GM18870 (cell line): ENCODE data around the gene SETD5.
A peak's percentile ranks its signal among the peaks of the same experiment; 100 is the strongest.

Experiments
- ATAC-seq: cut with Tn5 transposase; IDR thresholded peaks from one replicate; pipeline ENCODE4 v1.9.1; 2021; ENCODE audit warnings: moderate library complexity; ENCODE audit not compliant: unreplicated experiment

Gene SETD5, protein sequence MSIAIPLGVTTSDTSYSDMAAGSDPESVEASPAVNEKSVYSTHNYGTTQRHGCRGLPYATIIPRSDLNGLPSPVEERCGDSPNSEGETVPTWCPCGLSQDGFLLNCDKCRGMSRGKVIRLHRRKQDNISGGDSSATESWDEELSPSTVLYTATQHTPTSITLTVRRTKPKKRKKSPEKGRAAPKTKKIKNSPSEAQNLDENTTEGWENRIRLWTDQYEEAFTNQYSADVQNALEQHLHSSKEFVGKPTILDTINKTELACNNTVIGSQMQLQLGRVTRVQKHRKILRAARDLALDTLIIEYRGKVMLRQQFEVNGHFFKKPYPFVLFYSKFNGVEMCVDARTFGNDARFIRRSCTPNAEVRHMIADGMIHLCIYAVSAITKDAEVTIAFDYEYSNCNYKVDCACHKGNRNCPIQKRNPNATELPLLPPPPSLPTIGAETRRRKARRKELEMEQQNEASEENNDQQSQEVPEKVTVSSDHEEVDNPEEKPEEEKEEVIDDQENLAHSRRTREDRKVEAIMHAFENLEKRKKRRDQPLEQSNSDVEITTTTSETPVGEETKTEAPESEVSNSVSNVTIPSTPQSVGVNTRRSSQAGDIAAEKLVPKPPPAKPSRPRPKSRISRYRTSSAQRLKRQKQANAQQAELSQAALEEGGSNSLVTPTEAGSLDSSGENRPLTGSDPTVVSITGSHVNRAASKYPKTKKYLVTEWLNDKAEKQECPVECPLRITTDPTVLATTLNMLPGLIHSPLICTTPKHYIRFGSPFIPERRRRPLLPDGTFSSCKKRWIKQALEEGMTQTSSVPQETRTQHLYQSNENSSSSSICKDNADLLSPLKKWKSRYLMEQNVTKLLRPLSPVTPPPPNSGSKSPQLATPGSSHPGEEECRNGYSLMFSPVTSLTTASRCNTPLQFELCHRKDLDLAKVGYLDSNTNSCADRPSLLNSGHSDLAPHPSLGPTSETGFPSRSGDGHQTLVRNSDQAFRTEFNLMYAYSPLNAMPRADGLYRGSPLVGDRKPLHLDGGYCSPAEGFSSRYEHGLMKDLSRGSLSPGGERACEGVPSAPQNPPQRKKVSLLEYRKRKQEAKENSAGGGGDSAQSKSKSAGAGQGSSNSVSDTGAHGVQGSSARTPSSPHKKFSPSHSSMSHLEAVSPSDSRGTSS (N-terminal part only)

GRCh38 chr3:9397332-9397905 is at the start of gene SETD5:
TSS of gene SETD5 (plus strand) at chr3:9397615. CDS start at chr3:9428939, 31,324 bp downstream.
- ATAC-seq: peak; percentile 28

GRCh38 chr3:9347887-9348286 is 49.5 kb upstream of the SETD5 start:
- no peak for ATAC-seq

- ATAC-seq: no peak
These were observed 47.9 kb upstream of the SETD5 start for GRCh38 chr3:9349321-9350117.

GRCh38 chr3:9351709-9352126 is 45.7 kb upstream of the SETD5 start:
- ATAC-seq: no peak

DNA sequence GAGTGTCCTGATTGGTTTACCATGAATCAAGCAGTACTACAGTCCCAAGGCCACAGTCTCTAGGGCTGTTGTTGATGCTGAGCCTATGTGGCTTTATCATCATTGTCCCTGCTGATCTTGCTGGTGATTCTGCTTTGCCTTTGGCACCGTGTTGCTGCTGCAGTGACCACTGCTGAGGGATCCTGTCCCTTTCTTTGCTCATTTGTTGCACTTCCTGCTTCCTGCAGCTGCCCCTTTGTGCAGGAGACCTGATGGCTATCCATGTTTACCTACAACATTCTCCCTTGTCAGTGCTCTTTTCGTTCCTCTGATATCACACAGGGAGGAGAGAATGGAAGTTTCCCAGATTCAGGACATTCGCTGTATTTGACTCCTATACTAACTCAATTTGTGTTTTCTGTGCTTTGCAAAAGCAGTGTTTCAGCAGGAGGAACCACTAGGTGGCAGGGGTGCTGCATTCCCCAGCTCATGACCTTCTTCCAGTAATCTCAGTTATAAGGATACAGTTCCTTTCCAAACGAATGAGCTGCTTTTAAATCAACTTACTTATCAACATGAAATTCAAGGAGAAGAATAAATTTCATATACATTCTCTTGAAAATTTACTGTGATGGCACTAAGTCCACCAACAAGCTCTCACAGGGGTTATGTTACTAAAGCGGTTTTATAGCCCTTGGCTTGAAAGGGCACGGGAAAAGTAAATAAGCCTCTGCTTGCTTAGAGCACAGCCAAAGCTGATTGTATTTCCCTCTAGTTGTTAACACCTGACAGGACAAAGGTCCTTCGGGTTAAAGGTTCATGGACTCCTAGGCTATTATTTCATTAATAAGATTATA is 44.3 kb upstream of the SETD5 start:
- ATAC-seq: no peak

GRCh38 chr3:9361691-9362388 is 35.6 kb upstream of the SETD5 start:
- no peak for ATAC-seq

GRCh38 chr3:9362731-9363530 is 34.5 kb upstream of the SETD5 start, which contains the start of gene THUMPD3:
TSS of gene THUMPD3 (plus strand) at chr3:9363054. CDS start at chr3:9365069, 2,015 bp downstream.
- ATAC-seq: peak; percentile 90

GRCh38 chr3:9369508-9369907 is 27.9 kb upstream of the SETD5 start:
- no peak for ATAC-seq

DNA sequence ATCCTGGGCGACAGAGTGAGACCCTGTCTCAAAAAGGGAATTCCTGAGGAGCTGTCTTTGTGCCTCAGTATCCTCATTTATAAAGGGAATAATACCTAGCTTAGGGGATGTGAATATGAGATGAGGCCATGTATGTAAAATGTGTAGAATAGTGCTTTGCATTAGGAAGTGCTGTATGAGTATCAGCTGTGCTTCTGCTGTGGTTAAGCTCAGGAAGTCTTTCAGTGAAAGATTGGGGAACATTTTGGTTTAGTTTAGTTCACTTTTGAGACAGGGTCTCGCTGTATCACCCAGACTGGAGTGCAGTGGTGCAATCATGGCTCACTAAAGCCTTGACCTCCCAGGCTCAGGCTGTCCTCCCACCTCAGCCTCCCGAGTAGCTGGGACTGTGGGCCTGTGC is 23.9 kb upstream of the SETD5 start:
- ATAC-seq: no peak

- ATAC-seq: no peak
These were observed 19.4 kb upstream of the SETD5 start for GRCh38 chr3:9377981-9378380.

GRCh38 chr3:9379327-9379726 is 18.1 kb upstream of the SETD5 start:
- no peak for ATAC-seq

DNA sequence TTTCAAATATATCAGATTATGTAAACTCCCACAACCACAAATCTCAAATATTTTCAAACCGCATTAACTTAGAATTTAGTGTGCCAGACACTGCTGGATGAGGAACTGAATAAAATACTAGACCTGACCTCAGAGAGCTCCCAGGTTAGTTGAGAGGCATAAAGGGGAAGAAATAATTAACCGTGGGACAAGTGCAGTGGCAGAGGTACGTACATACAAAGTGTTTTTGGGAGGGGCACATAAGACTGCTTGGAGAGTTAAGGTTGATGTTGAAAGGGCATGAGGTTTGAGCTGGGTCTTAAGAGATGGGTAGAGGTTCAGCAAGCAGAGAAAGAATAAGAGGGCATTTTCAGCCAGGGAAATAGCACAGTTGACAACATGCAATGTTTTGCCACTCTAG is 17.4 kb upstream of the SETD5 start:
- no peak for ATAC-seq

DNA sequence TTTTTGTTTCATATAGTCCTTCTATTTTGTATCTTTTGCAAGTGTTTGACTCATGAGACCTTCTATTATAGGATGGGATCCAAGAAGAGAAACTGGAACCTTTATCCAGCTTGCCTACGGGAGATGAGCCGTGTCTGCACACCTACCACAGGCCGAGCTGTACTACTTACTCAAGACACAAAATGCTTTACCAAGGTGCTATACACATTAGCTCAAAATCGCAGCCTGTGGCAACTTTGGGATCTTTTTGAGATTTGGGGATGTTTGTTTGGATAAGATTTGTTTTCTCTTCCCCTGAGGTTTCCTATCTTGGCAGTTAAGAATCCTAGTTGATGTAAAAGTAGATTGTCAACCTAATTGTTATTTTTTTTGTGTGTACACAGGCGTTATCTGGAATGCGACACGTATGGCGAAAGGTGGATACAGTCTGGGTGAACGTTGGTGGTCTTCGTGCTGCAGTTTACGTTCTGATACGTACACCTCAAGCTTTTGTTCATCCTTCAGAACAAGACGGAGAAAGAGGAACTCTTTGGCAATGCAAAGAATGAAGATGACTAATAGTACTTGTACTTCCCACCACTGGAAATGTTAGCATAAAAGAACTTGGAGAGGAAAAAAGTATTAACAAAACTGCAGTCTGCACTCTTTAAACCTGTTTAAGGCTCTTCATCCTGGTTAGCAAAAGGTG is 13.1 kb upstream of the SETD5 start:
- no peak for ATAC-seq

GRCh38 chr3:9385187-9386077 is 12.0 kb upstream of the SETD5 start:
- no peak for ATAC-seq

GRCh38 chr3:9386078-9386459 is 11.3 kb upstream of the SETD5 start:
- no peak for ATAC-seq
